T47D (cell line): Measurements from ENCODE around the gene MAST4.
A peak's percentile ranks its signal among the peaks of the same experiment; 100 is the strongest.

Experiments
- DNase-seq, 2 experiments: peaks; one replicate each; pipeline versions ENCODE4 v3.0.0 to v3.0.0-alpha.2; 2011 to 2012; ENCODE audit warnings: low read depth in 1 of 2, low spot score in 1 of 2
- JUND ChIP-seq: IDR thresholded peaks from 2 replicates; pipeline ENCODE4 v1.6.1; 2012; ENCODE audit warnings: low read depth
- in situ Hi-C: cut with HindIII; loops from 2 replicates; pipeline ENCODE4 v1.10.0; 2016; ENCODE audit warnings: low sequenced_read_pairs, low pct_unique_long_range_greater_than_20kb

Gene MAST4

DNA sequence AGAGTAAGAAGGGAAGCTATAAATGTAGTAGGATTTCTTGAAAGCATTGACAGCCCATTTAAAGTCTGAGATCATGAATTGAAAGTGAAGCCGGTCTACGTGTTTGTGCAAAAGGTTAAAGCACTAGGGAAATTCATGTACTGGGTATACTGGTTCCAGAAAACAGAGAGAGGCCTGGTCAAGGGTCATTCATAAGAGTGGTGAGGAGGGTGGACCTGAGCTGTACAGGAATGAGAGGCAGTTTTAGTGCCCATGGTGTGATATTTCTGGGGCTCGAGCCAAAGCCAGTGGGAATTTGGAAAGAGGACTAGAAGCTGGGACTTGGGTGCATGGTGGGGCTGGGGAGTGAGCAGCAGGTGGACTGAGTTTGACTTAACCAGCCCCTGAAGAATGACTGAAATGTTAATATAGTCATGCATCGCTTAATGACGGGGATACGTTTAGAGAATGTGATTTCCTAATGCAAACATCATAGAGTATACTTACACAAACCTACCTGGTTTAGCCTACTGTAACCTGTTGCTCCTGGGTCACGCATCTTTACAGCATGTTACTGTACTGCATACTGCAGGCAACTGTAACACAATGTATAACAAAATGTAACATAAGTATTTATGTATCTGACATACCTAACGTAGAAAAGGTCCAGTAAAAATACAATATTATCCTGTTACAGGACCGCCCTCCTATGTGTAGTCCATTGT, 173.0 kb downstream of the MAST4 start:
- no peak for DNase-seq
- in situ Hi-C loops, result no loop called here
- no peak for TF ChIP-seq JUND

DNA sequence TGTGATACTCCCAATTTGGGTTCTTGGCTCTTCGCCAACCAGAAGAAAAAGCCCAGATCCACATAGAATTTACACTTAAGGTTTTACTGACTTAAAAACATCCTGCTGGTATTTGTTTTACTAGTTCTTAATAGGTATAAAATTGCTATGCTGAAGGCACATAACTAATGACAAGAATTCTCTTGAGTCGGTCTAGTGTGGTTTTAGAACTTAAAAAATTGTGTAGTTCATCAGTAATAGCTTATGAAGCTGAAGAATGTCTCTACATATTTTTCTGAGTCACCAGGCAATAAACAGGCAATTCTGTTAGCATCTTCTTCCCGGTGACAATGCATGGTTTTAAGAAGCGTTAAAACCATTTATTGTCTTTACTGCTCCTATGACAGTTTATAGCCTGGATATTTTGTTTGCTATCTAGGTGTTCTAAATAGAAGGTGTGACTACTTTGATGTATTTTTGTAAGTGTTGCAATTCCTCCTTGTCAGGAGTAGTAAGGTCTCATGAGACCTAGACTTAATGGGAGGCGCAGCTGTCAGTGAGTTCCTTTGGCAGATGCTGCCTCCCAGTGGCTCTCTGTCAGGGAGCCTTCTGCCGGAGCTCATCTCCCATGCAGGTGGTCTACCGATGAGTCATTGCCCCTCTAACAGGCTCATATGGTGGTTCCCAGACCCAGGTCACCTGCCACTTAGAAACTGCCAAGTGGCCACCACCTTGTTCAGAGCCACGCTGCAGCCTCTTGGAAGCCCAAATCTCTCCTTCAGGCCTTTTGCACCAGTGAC, 173.8 kb downstream of the MAST4 start:
- peak in 1 of 2 experiments; percentile 24 for DNase-seq
- TF ChIP-seq JUND, result no peak
- in situ Hi-C loops, result no loop called here

DNA sequence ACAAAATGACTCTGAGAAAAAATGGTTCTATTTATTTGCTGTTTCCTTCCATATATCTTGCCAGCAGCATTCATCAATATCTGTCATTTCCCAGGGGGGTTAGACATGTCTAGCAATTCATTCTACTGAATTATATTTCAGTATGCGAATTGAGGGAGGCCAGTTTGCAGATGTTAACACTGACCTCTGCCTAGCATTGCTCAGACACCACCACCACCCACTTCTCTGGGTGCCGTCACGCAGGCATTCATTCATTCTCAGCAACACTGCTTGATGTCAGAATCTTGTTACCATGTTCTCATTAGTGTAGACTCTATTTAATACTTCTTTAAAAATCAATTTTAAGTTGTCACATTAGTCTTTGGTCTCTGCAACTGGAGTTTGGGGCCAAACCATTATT, 181.7 kb downstream of the MAST4 start:
- no peak for DNase-seq
- in situ Hi-C loops, result no loop called here
- TF ChIP-seq JUND, result no peak

DNA sequence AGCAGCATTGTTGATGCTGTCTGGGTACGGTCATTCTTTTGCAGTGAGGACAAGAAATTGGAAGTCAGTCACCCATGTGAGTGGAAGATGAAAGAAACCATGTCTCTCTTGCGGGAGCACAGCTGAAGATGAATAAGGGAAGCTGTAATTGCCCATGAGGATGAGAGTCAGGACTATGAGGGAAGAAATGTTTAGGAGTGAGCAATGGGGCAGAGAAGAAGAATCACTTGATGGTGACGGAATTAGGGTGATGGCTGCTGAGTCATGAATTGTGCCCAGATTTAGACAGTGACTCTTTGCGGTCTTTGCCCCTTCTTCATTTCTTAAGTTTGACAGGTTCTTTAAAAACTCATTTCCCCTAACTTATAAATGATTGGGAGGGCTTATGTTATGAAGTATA, 183.3 kb downstream of the MAST4 start:
- no peak for DNase-seq
- in situ Hi-C loops, result no loop called here
- TF ChIP-seq JUND, result no peak

DNA sequence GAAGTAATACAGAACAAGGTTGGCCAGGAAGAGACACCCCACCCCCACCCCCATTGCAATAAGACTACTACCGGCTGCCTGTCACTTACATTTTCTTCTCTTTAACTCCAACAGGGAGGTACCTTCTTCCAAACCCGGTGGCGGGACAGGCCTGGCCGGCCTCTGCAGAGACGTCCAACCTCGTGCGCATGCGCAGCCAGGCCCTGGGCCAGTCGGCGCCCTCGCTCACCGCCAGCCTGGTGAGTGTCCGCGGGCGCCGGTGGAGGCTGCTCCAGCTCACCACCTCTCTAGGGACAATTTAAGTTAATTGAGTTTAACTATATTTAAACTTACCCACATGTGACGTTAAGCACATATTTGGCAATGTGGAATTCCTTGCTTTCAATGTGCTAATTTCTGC, 192.4 kb downstream of the MAST4 start:
- in situ Hi-C loops, result no loop called here
- no peak for DNase-seq
- no peak for TF ChIP-seq JUND

DNA sequence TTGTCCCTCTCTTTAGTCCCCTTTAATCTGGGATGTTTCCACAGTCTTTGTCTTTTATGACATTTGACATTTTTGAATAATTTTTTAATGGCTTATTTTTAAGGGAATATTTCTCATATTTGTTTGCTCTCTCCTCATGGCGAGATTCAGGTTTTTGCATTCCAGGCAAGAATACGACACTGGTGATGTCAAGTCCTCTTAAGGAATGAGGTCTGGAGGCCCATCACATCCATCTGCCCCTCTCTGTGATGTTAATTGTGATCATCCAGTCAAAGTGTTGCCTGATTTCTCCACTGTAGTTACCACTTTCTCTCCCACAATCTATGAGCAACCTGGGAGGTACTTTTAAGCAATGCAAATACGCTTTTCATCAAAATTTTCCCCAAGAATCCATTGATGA, 193.2 kb downstream of the MAST4 start:
- TF ChIP-seq JUND, result no peak
- no peak for DNase-seq
- in situ Hi-C loops, result no loop called here

DNA sequence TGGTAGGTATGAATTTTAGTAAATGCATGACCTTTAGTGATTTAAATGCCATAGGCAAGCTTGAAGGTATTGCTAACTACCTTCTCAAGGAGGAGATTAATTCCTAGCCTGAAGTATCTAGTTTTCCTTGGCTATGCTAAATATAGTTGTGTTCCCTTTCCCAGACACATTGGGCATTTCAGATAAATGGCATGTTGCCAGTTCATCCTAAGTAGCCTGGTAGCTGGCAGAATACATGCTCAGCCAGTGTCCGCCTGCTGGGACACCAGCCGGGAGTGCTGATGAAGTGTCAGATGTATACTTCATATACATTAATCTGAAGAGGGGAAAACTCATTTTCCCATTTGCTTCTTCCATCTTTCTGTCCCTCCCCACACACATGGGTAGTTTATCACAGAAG, 196.9 kb downstream of the MAST4 start:
- in situ Hi-C loops, result no loop called here
- no peak for DNase-seq
- no peak for TF ChIP-seq JUND

DNA sequence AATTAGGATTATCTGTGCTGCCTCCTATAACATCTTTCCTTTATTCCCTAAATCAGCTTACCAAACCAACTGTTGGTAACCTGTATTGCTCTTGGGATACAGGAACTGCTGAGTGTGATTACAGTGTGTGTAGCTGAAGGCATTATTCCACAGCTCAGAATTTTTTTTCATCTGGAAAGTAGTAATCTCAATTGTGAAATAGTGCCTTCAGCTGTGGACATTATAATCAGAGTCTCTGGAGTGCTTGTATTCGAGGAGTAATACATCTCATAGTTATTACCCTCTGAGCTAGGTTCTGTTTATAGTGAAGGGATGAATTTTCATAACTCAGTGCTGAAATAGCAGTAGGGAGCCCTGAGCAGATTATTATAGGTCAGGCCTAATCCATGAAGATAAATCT, 199.5 kb downstream of the MAST4 start:
- in situ Hi-C loops, result no loop called here
- no peak for DNase-seq
- TF ChIP-seq JUND, result no peak

DNA sequence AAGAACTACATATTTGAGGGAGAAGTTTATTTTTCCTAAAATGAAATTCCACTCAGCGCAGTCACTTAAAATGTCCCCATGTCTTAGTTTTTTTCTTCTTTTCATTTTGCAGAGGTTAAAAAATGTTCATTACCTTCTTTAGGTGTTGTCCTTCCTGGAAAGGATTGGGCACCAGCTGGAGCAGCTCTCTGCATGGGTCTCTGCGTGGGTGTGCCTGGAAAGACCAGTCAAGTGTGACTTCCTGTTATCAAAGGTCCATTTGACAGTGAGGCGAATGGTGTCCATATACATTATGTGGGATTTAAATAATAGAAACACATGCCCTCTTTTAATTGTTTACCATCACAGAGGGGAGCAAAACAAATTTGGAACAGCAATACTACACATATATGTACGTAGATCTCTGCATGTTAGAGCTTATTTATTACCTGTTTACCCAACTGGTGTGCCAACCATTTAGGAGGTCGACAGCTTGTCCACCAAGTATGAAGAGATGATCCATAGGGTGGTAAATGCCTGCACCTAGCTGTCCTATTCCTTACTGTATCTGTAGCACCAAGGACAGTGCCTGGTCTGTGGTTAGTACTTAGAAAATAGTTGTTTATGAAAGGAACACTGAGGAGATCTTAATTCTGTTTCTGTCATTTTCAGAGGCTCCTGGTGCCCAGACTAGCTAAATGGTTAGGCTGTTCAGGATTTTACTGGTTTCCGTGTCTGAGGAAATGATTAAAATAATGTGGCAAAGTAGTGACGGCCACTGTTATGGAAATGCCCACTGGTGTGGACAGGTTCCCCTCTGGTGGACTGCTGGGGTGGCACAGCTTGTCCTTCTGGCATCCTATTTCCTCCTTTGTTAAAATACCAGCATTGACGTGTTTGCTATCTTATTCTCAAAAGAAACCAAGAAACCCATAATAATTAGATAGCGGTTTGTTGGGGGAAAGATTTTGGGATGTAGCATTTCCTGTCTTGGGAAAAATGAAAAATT, 200.4 kb downstream of the MAST4 start:
- DNase-seq, result peak; percentile 21 to 45
- in situ Hi-C loops, result no loop called here
- no peak for TF ChIP-seq JUND

DNA sequence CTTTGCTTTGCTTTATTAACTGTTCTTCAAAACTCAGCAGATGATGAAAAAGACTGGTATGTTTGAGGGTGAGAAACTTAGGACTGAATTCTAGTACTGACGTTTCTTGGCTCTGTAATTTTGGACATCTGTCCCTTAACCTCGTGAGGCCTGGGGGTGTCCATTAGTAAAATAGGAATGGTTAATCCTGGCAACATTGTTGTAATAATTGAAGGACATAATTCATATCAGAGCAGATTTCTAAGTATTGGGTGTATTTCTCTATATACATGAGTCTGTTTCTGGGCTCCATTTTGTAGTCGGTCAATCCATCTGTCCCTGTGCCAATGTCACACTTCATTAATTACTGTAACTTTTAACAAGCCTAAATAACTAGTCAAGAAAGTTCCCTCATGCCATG, 206.7 kb downstream of the MAST4 start:
- in situ Hi-C loops, result no loop called here
- no peak for DNase-seq
- no peak for TF ChIP-seq JUND

DNA sequence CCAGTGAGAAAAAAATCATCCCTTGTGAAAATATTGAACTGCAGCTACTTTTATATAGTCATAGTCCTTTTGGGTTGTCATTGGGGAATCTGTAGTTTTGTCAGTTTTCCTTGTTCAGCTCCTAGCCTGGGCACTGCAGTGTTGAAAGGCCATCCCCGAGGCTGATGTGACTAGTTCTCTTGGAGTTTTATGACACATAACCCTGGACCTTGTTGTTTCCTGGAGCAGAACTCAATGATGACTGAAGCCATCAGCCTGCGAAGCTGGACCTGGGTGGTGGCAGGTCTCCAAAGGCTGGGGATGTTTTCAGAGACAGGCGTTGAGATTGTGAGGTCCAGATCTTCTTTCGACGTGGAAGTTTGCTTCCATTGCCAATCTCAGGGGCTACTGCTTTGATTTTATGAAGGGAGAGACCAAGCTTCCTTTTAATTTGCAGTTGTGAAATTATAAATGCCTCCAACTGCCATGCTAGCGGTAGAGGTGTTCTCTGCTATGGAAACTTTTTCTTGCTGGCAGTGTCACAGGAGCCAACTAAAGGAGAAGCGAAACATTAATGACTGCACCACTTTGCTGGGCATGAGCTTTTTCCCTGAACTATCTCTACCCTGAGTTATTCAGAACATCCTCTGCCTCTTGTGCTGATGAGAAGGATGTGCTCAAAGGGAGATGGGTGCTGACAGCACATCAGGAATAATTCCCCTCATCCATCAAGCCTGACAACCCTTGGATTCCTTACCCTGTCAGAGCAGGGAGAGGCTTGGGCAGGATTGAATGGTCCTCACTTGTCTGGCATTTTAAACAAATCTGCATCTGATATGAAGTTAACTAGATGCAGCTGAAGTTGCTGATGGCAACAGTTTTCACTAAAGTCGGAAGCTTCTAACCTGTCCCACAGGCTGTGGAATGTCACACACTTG, 209.6 kb downstream of the MAST4 start:
- in situ Hi-C loops, result no loop called here
- no peak for DNase-seq
- no peak for TF ChIP-seq JUND

DNA sequence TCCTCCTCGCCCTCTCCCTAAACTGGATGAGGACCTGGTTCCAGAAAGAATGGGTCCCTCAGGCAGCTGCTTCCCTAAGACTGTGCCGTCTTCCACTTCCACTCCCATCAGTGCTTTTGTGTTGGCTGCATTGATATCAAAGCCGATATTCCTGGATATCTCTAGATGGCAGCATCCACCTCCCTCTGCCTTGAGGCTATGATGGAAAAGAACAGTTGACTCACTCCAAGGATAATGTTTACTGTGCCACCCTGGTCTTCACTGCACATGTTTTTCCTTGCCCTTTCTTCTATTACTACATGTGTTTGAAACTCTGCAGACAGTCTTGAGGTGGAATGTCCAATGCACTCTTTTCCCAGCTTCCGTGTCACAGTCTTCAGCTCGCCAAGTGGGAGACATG, 211.6 kb downstream of the MAST4 start:
- no peak for DNase-seq
- in situ Hi-C loops, result no loop called here
- no peak for TF ChIP-seq JUND
